CD4-positive, alpha-beta T cell treated with Interleukin-6 for 4 hours (primary cell): ENCODE results near the gene ODAD3.
"Not testable (repeated sequence)": the region's sequence is repeated elsewhere in the genome, so short reads cannot be mapped to it uniquely, and the experiment has no call there.

Experiments
- DNase-seq: peaks from one replicate; pipeline ENCODE4 v3.0.0-alpha.2; 2020; ENCODE audit warnings: mixed read lengths

Gene ODAD3

GRCh38 chr19:11458912-11459311 lies 24.0 kb upstream of the ODAD3 start:
- not testable (repeated sequence) for DNase-seq

- DNase-seq = no peak
These were observed 23.4 kb upstream of the ODAD3 start for GRCh38 chr19:11458236-11458900.

GRCh38 chr19:11457831-11458230 lies 22.9 kb upstream of the ODAD3 start:
- DNase-seq = no peak

- no peak for DNase-seq
These were observed 22.2 kb upstream of the ODAD3 start for GRCh38 chr19:11457115-11457514.

GRCh38 chr19:11456659-11457058 lies 21.7 kb upstream of the ODAD3 start:
- DNase-seq = no peak

- not testable (repeated sequence) for DNase-seq
These were observed 20.3 kb upstream of the ODAD3 start for GRCh38 chr19:11455233-11455554.

- peak; percentile 26 for DNase-seq
These were observed 18.8 kb upstream of the ODAD3 start for GRCh38 chr19:11453468-11454341.

GRCh38 chr19:11452620-11453310 lies 17.8 kb upstream of the ODAD3 start:
- DNase-seq = no peak

- DNase-seq = no peak
These were observed 17.1 kb upstream of the ODAD3 start for GRCh38 chr19:11451871-11452619.

GRCh38 chr19:11451327-11451870 lies 16.5 kb upstream of the ODAD3 start:
- no peak for DNase-seq

- DNase-seq = no peak
These were observed 15.8 kb upstream of the ODAD3 start for GRCh38 chr19:11450570-11451326.

- no peak for DNase-seq
These were observed 14.1 kb upstream of the ODAD3 start for GRCh38 chr19:11448923-11449554.

- DNase-seq = no peak
These were observed 13.5 kb upstream of the ODAD3 start for GRCh38 chr19:11448410-11448809.

GRCh38 chr19:11447347-11448262 lies 12.7 kb upstream of the ODAD3 start:
- DNase-seq = no peak

- DNase-seq = peak; percentile 54
These were observed 11.9 kb upstream of the ODAD3 start for GRCh38 chr19:11446652-11447301.

- DNase-seq = no peak
These were observed 11.3 kb upstream of the ODAD3 start for GRCh38 chr19:11446271-11446651.

- no peak for DNase-seq
These were observed 10.2 kb upstream of the ODAD3 start for GRCh38 chr19:11445141-11445540.

- no peak for DNase-seq
These were observed 9.1 kb upstream of the ODAD3 start for GRCh38 chr19:11444059-11444458.

GRCh38 chr19:11437955-11438354 lies 3.0 kb upstream of the ODAD3 start:
- no peak for DNase-seq

GRCh38 chr19:11435833-11436313 lies 952 bp upstream of the ODAD3 start:
- DNase-seq = no peak
